GM12891 (cell line): Measurements from ENCODE around the gene MGAT5.

Experiments used
- POLR2A ChIP-seq: IDR thresholded peaks from 2 replicates; pipeline ENCODE4 v1.6.1; 2011; ENCODE audit warnings: low read depth, low read length, control low read depth
- TAF1 ChIP-seq: IDR thresholded peaks from 2 replicates; pipeline ENCODE4 v1.6.1; 2011; ENCODE audit warnings: low read depth, low read length, control low read depth

DNA sequence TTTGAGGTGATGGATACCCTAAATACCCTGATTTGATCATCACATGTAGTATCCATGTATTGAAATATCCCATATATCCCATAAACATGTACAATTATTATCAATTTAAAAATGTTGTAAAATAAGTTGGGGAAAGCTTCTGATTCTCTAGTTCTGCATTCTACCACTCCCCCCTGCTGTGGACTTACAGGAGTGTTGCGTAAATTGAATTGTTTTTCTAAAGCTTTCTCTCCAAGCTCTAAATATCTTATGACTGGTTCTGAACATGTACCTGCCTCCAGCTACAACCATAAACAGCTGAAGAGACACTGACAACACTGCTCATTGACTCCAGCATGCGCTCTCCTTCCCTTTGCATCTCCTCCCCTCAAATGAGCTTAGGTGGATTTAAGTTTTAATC is 145.2 kb downstream of the MGAT5 start:
- no peak for TF ChIP-seq POLR2A
- TF ChIP-seq TAF1, result no peak
